DND-41 (cell line): ENCODE results near the gene HIVEP2.

Source experiments
- CTCF ChIP-seq: IDR thresholded peaks from 2 replicates; pipeline ENCODE4 v1.5.1; 2012; ENCODE audit warnings: borderline replicate concordance, low read length, moderate library complexity, mild to moderate bottlenecking; ENCODE audit not compliant: poor library complexity, severe bottlenecking; ENCODE audit errors: extremely low read depth
- EZH2 ChIP-seq: IDR thresholded peaks from 3 replicates; pipeline ENCODE4 v1.6.1; 2012; ENCODE audit warnings: borderline replicate concordance, low read depth, mild to moderate bottlenecking, moderate library complexity, low read length, inconsistent platforms; ENCODE audit not compliant: severe bottlenecking

- no peak for TF ChIP-seq CTCF
- TF ChIP-seq EZH2, result no peak
Measured at GRCh38 chr6:142857796-142858555, 87.0 kb downstream of the HIVEP2 start.
